ENCODE measurements around the gene SCCPDH. TPM values are rescaled to one million over a fixed set of nuclear protein-coding genes. Genes with fewer than 3 reads are reported as not detected.

SCCPDH gene
- polyA plus RNA-seq, 1 of the 3 experiments (the other 2 are of a cell fraction) = 32.2 TPM

GRCh38 chr1:246801241-246802020, 77.2 kb downstream of the SCCPDH start:
- CTCF ChIA-PET = no interaction called here
- TF ChIP-seq NRF1 (IDR thresholded peaks at IDR 0.05; ENCODE audit: low read depth, low read length) (no peak), REST (IDR thresholded peaks at IDR 0.05; ENCODE audit: low read depth, low read length) (no peak), TAF1 (IDR thresholded peaks at IDR 0.05; ENCODE audit: borderline replicate concordance, low read depth, low read length) (no peak), RAD21 (IDR thresholded peaks at IDR 0.05; ENCODE audit: low read length) (no peak), CHD2 (IDR thresholded peaks at IDR 0.05; ENCODE audit: low read length, partially characterized antibody) (no peak)

GRCh38 chr1:246803373-246803772, 79.2 kb downstream of the SCCPDH start:
- Histone ChIP-seq H3K27me3 (ENCODE audit: insufficient read depth) (no peaks in the 10 kb centered on the region), H3K27ac (ENCODE audit: low read depth in 2 of 2, low read length in 1 of 2) (no peak overlapping the region), H3K9me2 (no peaks in the 10 kb centered on the region), H3K36me3 (replicated peaks in 1 of 2; ENCODE audit: control insufficient read depth in 1 of 2, insufficient read depth in 2 of 2, low read length in 1 of 2) (no peaks in the 10 kb centered on the region), H4K20me1 (ENCODE audit: insufficient read depth) (no peaks in the 10 kb centered on the region), H3K4me1 (ENCODE audit: control insufficient read depth in 1 of 2, insufficient read depth in 2 of 2, low read depth in 1 of 2, low read length in 1 of 2) (peaks cover 0 to 6% of the 10 kb centered on the region in 2 experiments; a peak in 1 of 4 replicates), H2AFZ (ENCODE audit: low read depth) (no peak overlapping the region), H3K4me2 (no peak overlapping the region), H3K4me3 (ENCODE audit: low read depth in 2 of 2, low read length in 1 of 2) (no peak overlapping the region), H3K79me2 (ENCODE audit: insufficient read depth) (no peaks in the 10 kb centered on the region), H3F3A (replicated peaks; ENCODE audit: insufficient read depth) (no peaks in the 10 kb centered on the region), H3K9me3 (no peaks in the 10 kb centered on the region), H3K9ac (no peak overlapping the region)
- DNase-seq = no peak
- 65% methylated on average over 6 of the region's 6 CpGs for WGBS (ENCODE audit: low lambda C conversion rate)
- ChIA-PET CTCF (no interaction called here), POLR2A (interaction anchor here (0.9 kb wide), 1 partner anchor 12 kb away, joined by 3 read pairs; no protein-coding TSS in a partner anchor)
- no peak for TF ChIP-seq USF2 (IDR thresholded peaks at IDR 0.05; ENCODE audit: borderline replicate concordance, low read depth, low read length)
- no peak for TF ChIP-seq TEAD4 (IDR thresholded peaks at IDR 0.05; ENCODE audit: borderline replicate concordance, insufficient read depth)
- TF ChIP-seq PBX3 (IDR thresholded peaks at IDR 0.05) = no peak
- no peak for TF ChIP-seq MEF2A (IDR thresholded peaks at IDR 0.05; ENCODE audit: borderline replicate concordance, low read depth)
- TF ChIP-seq IRF3 (IDR thresholded peaks at IDR 0.05; ENCODE audit: low read depth, low read length) = no peak
- no peak for TF ChIP-seq SIN3A (IDR thresholded peaks at IDR 0.05; ENCODE audit: borderline replicate concordance, low read depth, low read length)
- no peak for TF ChIP-seq TAF1 (IDR thresholded peaks at IDR 0.05; ENCODE audit: borderline replicate concordance, low read depth, low read length)
- no peak for TF ChIP-seq ELF1 (IDR thresholded peaks at IDR 0.05)
- no peak for TF ChIP-seq SMC3 (IDR thresholded peaks at IDR 0.05; ENCODE audit: low read depth, low read length)
- no peak for TF ChIP-seq JUND (IDR thresholded peaks at IDR 0.05)
- no peak for TF ChIP-seq CHD2 (IDR thresholded peaks at IDR 0.05; ENCODE audit: low read length, partially characterized antibody)
- no peak for TF ChIP-seq NFIC (IDR thresholded peaks at IDR 0.05; ENCODE audit: borderline replicate concordance)
- TF ChIP-seq MXI1 (IDR thresholded peaks at IDR 0.05; ENCODE audit: low read depth, low read length) = no peak
- no peak for TF ChIP-seq EP300 (IDR thresholded peaks at IDR 0.05; ENCODE audit: borderline replicate concordance in 1 of 2, low read depth in 1 of 2, low read length in 1 of 2)
- TF ChIP-seq POLR2AphosphoS5 (IDR thresholded peaks at IDR 0.05; ENCODE audit: low read depth, low read length) = no peak

More at GRCh38 chr1:246801241-246802020, 77.2 kb downstream of the SCCPDH start:
- POLR2A ChIA-PET = no interaction called here
- H3K9me3 ChIP-seq = no peaks in the 10 kb centered on the region
- DNase-seq = peak; percentile 43
- H2AFZ ChIP-seq (ENCODE audit: low read depth) = no peak overlapping the region
- H3K36me3 ChIP-seq (replicated peaks in 1 of 2; ENCODE audit: control insufficient read depth in 1 of 2, insufficient read depth in 2 of 2, low read length in 1 of 2) = no peaks in the 10 kb centered on the region
- H3K9ac ChIP-seq = no peak overlapping the region
- H3K4me3 ChIP-seq (ENCODE audit: low read depth in 2 of 2, low read length in 1 of 2) = no peak overlapping the region
- H4K20me1 ChIP-seq (ENCODE audit: insufficient read depth) = no peaks in the 10 kb centered on the region
- H3F3A ChIP-seq (replicated peaks; ENCODE audit: insufficient read depth) = no peaks in the 10 kb centered on the region
- WGBS (ENCODE audit: low lambda C conversion rate) = 69% methylated on average over 11 of the region's 11 CpGs
- peaks cover 0 to 6% of the 10 kb centered on the region in 2 experiments; a peak in 1 of 4 replicates for H3K4me1 ChIP-seq (ENCODE audit: control insufficient read depth in 1 of 2, insufficient read depth in 2 of 2, low read depth in 1 of 2, low read length in 1 of 2)
- H3K4me2 ChIP-seq = no peak overlapping the region
- H3K27me3 ChIP-seq (ENCODE audit: insufficient read depth) = no peaks in the 10 kb centered on the region
- H3K79me2 ChIP-seq (ENCODE audit: insufficient read depth) = no peaks in the 10 kb centered on the region
- no peak overlapping the region for H3K27ac ChIP-seq (ENCODE audit: low read depth in 2 of 2, low read length in 1 of 2)
- H3K9me2 ChIP-seq = no peaks in the 10 kb centered on the region
